Stimulated activated CD8-positive, alpha-beta memory T cell treated with anti-CD3 and anti-CD28 coated beads, Interleukin-15, amount 100 ng/mL, for 1 hour (primary cell): ENCODE results near the gene SLC17A9.

Source experiments
- DNase-seq: peaks from one replicate; pipeline ENCODE4 v3.0.0-alpha.2; 2020; ENCODE audit warnings: low read depth

The SLC17A9 gene

GRCh38 chr20:62982124-62983075 lies 29.9 kb downstream of the SLC17A9 start:
- no peak for DNase-seq

- DNase-seq: no peak
These were observed 30.7 kb downstream of the SLC17A9 start for GRCh38 chr20:62983210-62983609.

- DNase-seq: no peak
These were observed 32.3 kb downstream of the SLC17A9 start for GRCh38 chr20:62984666-62985443.

GRCh38 chr20:62985444-62985778 lies 32.9 kb downstream of the SLC17A9 start:
- no peak for DNase-seq

- DNase-seq: no peak
These were observed 33.8 kb downstream of the SLC17A9 start for GRCh38 chr20:62986257-62986800.

GRCh38 chr20:62987114-62987513 lies 34.6 kb downstream of the SLC17A9 start:
- DNase-seq: no peak

GRCh38 chr20:62989201-62989601 lies 36.7 kb downstream of the SLC17A9 start:
- no peak for DNase-seq

- no peak for DNase-seq
These were observed 37.9 kb downstream of the SLC17A9 start for GRCh38 chr20:62990306-62990825.

- no peak for DNase-seq
These were observed 38.8 kb downstream of the SLC17A9 start for GRCh38 chr20:62991196-62991807.

GRCh38 chr20:62991863-62992262 lies 39.4 kb downstream of the SLC17A9 start:
- no peak for DNase-seq

- DNase-seq: no peak
These were observed 41.5 kb downstream of the SLC17A9 start for GRCh38 chr20:62993856-62994494.

- DNase-seq: no peak
These were observed 42.4 kb downstream of the SLC17A9 start for GRCh38 chr20:62994869-62995281.

GRCh38 chr20:62995481-62995880 lies 43.0 kb downstream of the SLC17A9 start:
- DNase-seq: no peak

- no peak for DNase-seq
These were observed 43.5 kb downstream of the SLC17A9 start for GRCh38 chr20:62995898-62996595.

GRCh38 chr20:62996596-62996982 lies 44.1 kb downstream of the SLC17A9 start:
- no peak for DNase-seq

- no peak for DNase-seq
These were observed 45.0 kb downstream of the SLC17A9 start for GRCh38 chr20:62997417-62998035.

- DNase-seq: no peak
These were observed 45.9 kb downstream of the SLC17A9 start for GRCh38 chr20:62998449-62998848.

GRCh38 chr20:62999580-62999979 lies 47.1 kb downstream of the SLC17A9 start:
- no peak for DNase-seq

GRCh38 chr20:63000036-63000435 lies 47.5 kb downstream of the SLC17A9 start:
- DNase-seq: no peak

GRCh38 chr20:63000958-63001357 lies 48.4 kb downstream of the SLC17A9 start:
- no peak for DNase-seq

- no peak for DNase-seq
These were observed 50.0 kb downstream of the SLC17A9 start for GRCh38 chr20:63002511-63002910.
